T-helper 2 cell treated with Interferon-gamma antibody and Interleukin-4, amounts not matched to agents 5 μg/mL and 100 μg/mL, for 36 hours (primary cell): ENCODE measurements around the gene FAM169A.
"Not testable (repeated sequence)": the region's sequence is repeated elsewhere in the genome, so short reads cannot be mapped to it uniquely, and the experiment has no call there.

ENCODE experiments used
- DNase-seq: peaks from one replicate; pipeline ENCODE4 v3.0.0; 2021; ENCODE audit warnings: low spot score
- H3K27ac Mint-ChIP-seq: one replicate; pipeline ENCODE4 v1.8.0; 2021; ENCODE audit warnings: mild to moderate bottlenecking, mixed read lengths
- H3K27me3 Mint-ChIP-seq: one replicate; pipeline ENCODE4 v1.8.0; 2021; ENCODE audit warnings: low read depth, mixed read lengths
- H3K36me3 Mint-ChIP-seq: one replicate; pipeline ENCODE4 v1.8.0; 2021; ENCODE audit warnings: low read depth, mixed read lengths
- H3K4me1 Mint-ChIP-seq: one replicate; pipeline ENCODE4 v1.8.0; 2021; ENCODE audit warnings: low read depth, mixed read lengths
- H3K4me3 Mint-ChIP-seq: one replicate; pipeline ENCODE4 v1.8.0; 2022; ENCODE audit warnings: mild to moderate bottlenecking, moderate library complexity, mixed read lengths
- H3K9me3 Mint-ChIP-seq: one replicate; pipeline ENCODE4 v1.8.0; 2021; ENCODE audit warnings: mixed read lengths

FAM169A gene

GRCh38 chr5:74748742-74749141 is 117.4 kb downstream of the FAM169A start:
- not testable (repeated sequence) for DNase-seq, H3K4me3 Mint-ChIP-seq, H3K4me1 Mint-ChIP-seq, H3K27ac Mint-ChIP-seq, H3K9me3 Mint-ChIP-seq, H3K27me3 Mint-ChIP-seq
- peaks cover 36% of the 10 kb centered on the region for H3K36me3 Mint-ChIP-seq

GRCh38 chr5:74738406-74738805 is 127.8 kb downstream of the FAM169A start:
- Mint-ChIP-seq H3K36me3 (peaks cover 23% of the 10 kb centered on the region), H3K27ac (no peak overlapping the region), H3K27me3 (no peaks in the 10 kb centered on the region), H3K4me3 (no peak overlapping the region), H3K4me1 (no peaks in the 10 kb centered on the region), H3K9me3 (no peaks in the 10 kb centered on the region)
- no peak for DNase-seq

DNA sequence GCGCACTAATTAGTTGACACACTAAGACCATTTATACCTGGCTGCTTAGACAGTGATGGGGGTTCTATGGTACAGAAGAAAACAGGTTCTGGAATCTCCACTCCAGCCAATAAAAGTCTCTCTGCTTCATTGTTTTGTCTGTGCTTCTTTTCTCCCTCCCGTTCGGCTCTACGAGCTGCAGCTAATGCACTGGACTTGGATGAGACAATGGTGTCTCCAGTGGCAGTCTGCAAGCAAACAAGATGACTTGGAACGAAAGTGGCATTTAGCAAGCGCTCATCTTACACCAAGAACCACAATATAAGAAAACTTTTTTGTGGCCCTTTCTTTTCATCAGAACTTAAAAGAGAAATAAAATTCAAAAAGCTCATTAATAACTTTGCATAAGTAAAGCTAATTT is 129.4 kb downstream of the FAM169A start:
- no peak for DNase-seq
- Mint-ChIP-seq H3K4me3 (no peak overlapping the region), H3K9me3 (no peaks in the 10 kb centered on the region), H3K27me3 (no peaks in the 10 kb centered on the region), H3K4me1 (no peaks in the 10 kb centered on the region), H3K36me3 (peaks cover 28% of the 10 kb centered on the region), H3K27ac (no peak overlapping the region)
